OCI-LY1 (cell line): Measurements from ENCODE around the gene BBS9.

ENCODE experiments used
- CTCF ChIP-seq: fragments of 200-600 bp; sonication (generic), shearing (Covaris generic); IDR thresholded peaks from 2 replicates; pipeline ENCODE4 v1.5.1; 2017; ENCODE audit warnings: mild to moderate bottlenecking, antibody characterized with exemption, low read length, moderate library complexity, mixed read lengths
- EZH2 ChIP-seq: fragments of 200-600 bp; sonication (generic), shearing (Covaris generic); IDR thresholded peaks from 2 replicates; pipeline ENCODE4 v1.8.0; 2017; ENCODE audit warnings: borderline replicate concordance, mixed run types, mild to moderate bottlenecking, antibody characterized with exemption, low read length, moderate library complexity, mixed read lengths

GRCh38 chr7:33087858-33088257 is 41.5 kb upstream of the BBS9 start:
- TF ChIP-seq CTCF (no peak), EZH2 (no peak)
